NT2/D1 (cell line): ENCODE results near the gene KIAA1549.

ENCODE experiments used
- DNase-seq: peaks from one replicate; pipeline ENCODE4 v3.0.0-alpha.2; 2011; ENCODE audit warnings: low read depth, low spot score
- H3K27me3 ChIP-seq: 2 replicates; pipeline ENCODE4 v1.6.0; 2011; ENCODE audit warnings: mild to moderate bottlenecking; ENCODE audit not compliant: insufficient read length, insufficient read depth
- H3K36me3 ChIP-seq: 2 replicates; pipeline ENCODE4 v1.6.1; 2011; ENCODE audit warnings: mild to moderate bottlenecking, low read length, mixed read lengths; ENCODE audit not compliant: insufficient read depth, insufficient read length
- H3K4me1 ChIP-seq: 2 replicates; pipeline ENCODE4 v1.5.1; 2011; ENCODE audit not compliant: insufficient read depth, insufficient read length
- H3K4me3 ChIP-seq: 2 replicates; pipeline ENCODE4 v1.5.1; 2011; ENCODE audit warnings: low read depth; ENCODE audit not compliant: insufficient read length
- H3K9ac ChIP-seq: 2 replicates; pipeline ENCODE4 v1.6.0; 2011; ENCODE audit warnings: low read depth; ENCODE audit not compliant: insufficient read length
- H3K9me3 ChIP-seq: 2 replicates; pipeline ENCODE4 v1.5.1; 2011; ENCODE audit warnings: mild to moderate bottlenecking, low read length; ENCODE audit not compliant: insufficient read depth
- SUZ12 ChIP-seq: IDR thresholded peaks from 2 replicates; pipeline ENCODE4 v1.6.1; 2011; ENCODE audit not compliant: insufficient read length, insufficient read depth; ENCODE audit errors: extremely low read depth
- YY1 ChIP-seq: IDR thresholded peaks from 2 replicates; pipeline ENCODE4 v1.6.1; 2011; ENCODE audit not compliant: insufficient read length, insufficient read depth
- ZNF274 ChIP-seq: IDR thresholded peaks from 2 replicates; pipeline ENCODE4 v1.6.1; 2011; ENCODE audit warnings: mild to moderate bottlenecking, low read depth, low read length

The KIAA1549 gene

GRCh38 chr7:138929969-138930368 is 51.2 kb downstream of the KIAA1549 start:
- Histone ChIP-seq H3K36me3 (no peaks in the 10 kb centered on the region), H3K9me3 (no peaks in the 10 kb centered on the region), H3K9ac (no peak overlapping the region), H3K27me3 (no peaks in the 10 kb centered on the region), H3K4me1 (peaks cover 3% of the 10 kb centered on the region), H3K4me3 (no peak overlapping the region)
- no peak for DNase-seq
- no peak for TF ChIP-seq YY1
- no peak for TF ChIP-seq SUZ12
- no peak for TF ChIP-seq ZNF274

- no peaks in the 10 kb centered on the region for H3K27me3 ChIP-seq
- H3K9me3 ChIP-seq, result no peaks in the 10 kb centered on the region
- no peak for DNase-seq
- no peak for TF ChIP-seq ZNF274
- no peak for TF ChIP-seq YY1
- TF ChIP-seq SUZ12, result no peak
- peaks cover 5% of the 10 kb centered on the region for H3K4me1 ChIP-seq
- H3K9ac ChIP-seq, result no peak overlapping the region
- no peak overlapping the region for H3K4me3 ChIP-seq
- no peaks in the 10 kb centered on the region for H3K36me3 ChIP-seq
Observed at GRCh38 chr7:138926241-138926612, 55.0 kb downstream of the KIAA1549 start.

- Histone ChIP-seq H3K9me3 (no peaks in the 10 kb centered on the region), H3K4me3 (no peak overlapping the region), H3K36me3 (no peaks in the 10 kb centered on the region), H3K4me1 (peaks cover 5% of the 10 kb centered on the region), H3K27me3 (no peaks in the 10 kb centered on the region), H3K9ac (no peak overlapping the region)
- no peak for DNase-seq
- TF ChIP-seq ZNF274, result no peak
- no peak for TF ChIP-seq YY1
Observed at GRCh38 chr7:138924501-138925225, 56.5 kb downstream of the KIAA1549 start.

GRCh38 chr7:138921277-138921676 is 59.9 kb downstream of the KIAA1549 start:
- peaks cover 11% of the 10 kb centered on the region for H3K36me3 ChIP-seq
- H3K9me3 ChIP-seq, result no peaks in the 10 kb centered on the region
- no peak overlapping the region for H3K9ac ChIP-seq
- no peaks in the 10 kb centered on the region for H3K27me3 ChIP-seq
- TF ChIP-seq SUZ12 (no peak), YY1 (no peak), ZNF274 (no peak)
- H3K4me3 ChIP-seq, result no peak overlapping the region
- DNase-seq, result no peak
- H3K4me1 ChIP-seq, result peaks cover 11% of the 10 kb centered on the region

- Histone ChIP-seq H3K27me3 (no peaks in the 10 kb centered on the region), H3K4me1 (peaks cover 8% of the 10 kb centered on the region), H3K36me3 (peaks cover 11% of the 10 kb centered on the region), H3K4me3 (no peak overlapping the region), H3K9me3 (no peaks in the 10 kb centered on the region), H3K9ac (no peak overlapping the region)
- DNase-seq, result no peak
- TF ChIP-seq ZNF274 (no peak), YY1 (no peak), SUZ12 (no peak)
Observed at GRCh38 chr7:138919911-138920310, 61.3 kb downstream of the KIAA1549 start.

- TF ChIP-seq ZNF274, result no peak
- TF ChIP-seq YY1, result no peak
- TF ChIP-seq SUZ12, result no peak
- Histone ChIP-seq H3K36me3 (peaks cover 11% of the 10 kb centered on the region), H3K27me3 (no peaks in the 10 kb centered on the region), H3K9ac (no peak overlapping the region), H3K4me1 (peaks cover 6% of the 10 kb centered on the region), H3K4me3 (no peak overlapping the region), H3K9me3 (no peaks in the 10 kb centered on the region)
- no peak for DNase-seq
Observed at GRCh38 chr7:138919216-138919615, 62.0 kb downstream of the KIAA1549 start.

- Histone ChIP-seq H3K9me3 (no peaks in the 10 kb centered on the region), H3K9ac (no peak overlapping the region), H3K4me3 (no peak overlapping the region), H3K4me1 (peaks cover 6% of the 10 kb centered on the region), H3K36me3 (peaks cover 11% of the 10 kb centered on the region), H3K27me3 (no peaks in the 10 kb centered on the region)
- DNase-seq, result no peak
- TF ChIP-seq SUZ12 (no peak), ZNF274 (no peak), YY1 (no peak)
Observed at GRCh38 chr7:138918756-138919155, 62.4 kb downstream of the KIAA1549 start.

- Histone ChIP-seq H3K27me3 (no peaks in the 10 kb centered on the region), H3K9ac (no peak overlapping the region), H3K9me3 (peaks cover 5% of the 10 kb centered on the region; the same call in 1 of the 2 replicates), H3K4me3 (no peak overlapping the region), H3K36me3 (peaks cover 11% of the 10 kb centered on the region), H3K4me1 (peaks cover 6% of the 10 kb centered on the region)
- DNase-seq, result no peak
- TF ChIP-seq YY1, result no peak
- no peak for TF ChIP-seq SUZ12
- no peak for TF ChIP-seq ZNF274
Observed at GRCh38 chr7:138918176-138918575, 63.0 kb downstream of the KIAA1549 start.
